Measurements from ENCODE around the gene CCL4. TPM values are rescaled to one million over a fixed set of nuclear protein-coding genes. Genes with fewer than 3 reads are reported as not detected.
"Not testable (repeated sequence)": the region's sequence is repeated elsewhere in the genome, so short reads cannot be mapped to it uniquely, and the experiment has no call there.

Gene CCL4
- polyA plus RNA-seq, 1 donor: 6.9 TPM

GRCh38 chr17:36087471-36087870, 16.2 kb upstream of the CCL4 start:
- H3K27me3 ChIP-seq (ENCODE audit: control insufficient read depth, insufficient read depth, low read length); H3K9me3 ChIP-seq (ENCODE audit: control insufficient read depth, low read depth, low read length); H3K36me3 ChIP-seq (ENCODE audit: control insufficient read depth, insufficient read depth, low read length); H3K27ac ChIP-seq (ENCODE audit: low read length); DNase-seq; H3K4me3 ChIP-seq (ENCODE audit: low read length); H3K4me1 ChIP-seq (ENCODE audit: control insufficient read depth, insufficient read depth, low read length): not testable (repeated sequence)
- WGBS (ENCODE audit: insufficient coverage, low lambda C conversion rate): no CpG with 5 or more reads among the region's 3 CpGs

DNA sequence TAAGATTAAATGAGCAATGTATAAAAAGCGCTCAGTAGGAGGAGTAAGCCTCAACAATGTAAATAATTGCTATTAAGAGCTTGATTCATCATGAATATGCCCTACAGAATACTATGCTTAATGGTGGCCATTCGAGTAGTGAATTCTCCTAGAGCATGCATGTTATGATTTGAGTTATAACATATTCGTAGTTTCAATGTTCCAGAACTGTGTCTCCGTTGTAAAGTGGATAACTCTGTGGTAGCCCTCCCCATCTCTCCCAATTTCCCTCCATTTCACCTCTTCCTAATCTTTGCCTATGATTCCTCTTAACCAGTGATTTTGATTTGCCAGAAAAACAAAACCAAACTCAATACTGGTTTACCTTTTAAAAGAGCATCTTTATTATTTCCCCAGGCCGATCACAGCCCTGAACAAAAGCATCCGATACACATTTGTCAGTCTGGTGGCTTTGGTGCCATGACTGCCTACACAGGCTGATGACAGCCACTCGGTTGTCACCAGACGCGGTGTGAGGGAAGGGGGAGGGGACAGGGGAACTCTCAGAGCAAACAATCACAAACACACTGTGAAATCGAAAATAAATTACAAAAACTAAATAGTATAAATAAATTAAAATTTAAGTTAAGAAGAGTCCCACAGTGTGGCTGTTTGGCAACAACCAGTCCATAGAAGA, 15.6 kb upstream of the CCL4 start:
- no CpG with 5 or more reads among the region's 10 CpGs for WGBS (ENCODE audit: insufficient coverage, low lambda C conversion rate)
- not testable (repeated sequence) for DNase-seq; H3K36me3 ChIP-seq (ENCODE audit: control insufficient read depth, insufficient read depth, low read length); H3K27me3 ChIP-seq (ENCODE audit: control insufficient read depth, insufficient read depth, low read length); H3K4me1 ChIP-seq (ENCODE audit: control insufficient read depth, insufficient read depth, low read length); H3K9me3 ChIP-seq (ENCODE audit: control insufficient read depth, low read depth, low read length); H3K4me3 ChIP-seq (ENCODE audit: low read length); H3K27ac ChIP-seq (ENCODE audit: low read length)

DNA sequence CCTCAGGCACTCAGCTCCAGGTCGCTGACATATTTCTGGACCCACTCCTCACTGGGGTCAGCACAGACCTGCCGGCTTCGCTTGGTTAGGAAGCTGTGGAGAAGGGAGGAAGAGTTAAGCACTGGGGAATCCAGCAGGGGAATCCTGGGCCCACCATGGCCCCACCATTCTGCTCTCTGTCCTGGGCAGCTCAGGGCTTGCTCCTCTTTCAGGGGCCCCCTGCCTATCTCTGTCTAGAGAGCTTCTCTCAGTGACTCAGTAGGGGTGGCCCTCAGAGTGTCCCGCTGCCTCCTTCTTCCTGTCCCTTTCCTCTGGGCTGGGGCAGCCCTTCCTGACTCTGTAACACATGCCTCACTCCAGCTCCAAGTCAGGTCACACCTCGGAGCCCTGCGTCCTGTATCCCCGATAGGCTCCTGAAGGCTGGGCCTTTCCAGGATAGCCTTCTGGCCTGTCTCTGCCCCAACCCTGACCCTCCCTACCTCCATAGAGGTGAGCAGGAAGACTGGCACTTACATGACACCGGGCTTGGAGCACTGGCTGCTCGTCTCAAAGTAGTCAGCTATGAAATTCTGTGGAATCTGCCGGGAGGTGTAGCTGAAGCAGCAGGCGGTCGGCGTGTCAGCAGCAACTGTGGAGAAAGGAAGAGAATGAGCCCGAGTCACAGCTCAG, 14.8 kb upstream of the CCL4 start:
- H3K9me3 ChIP-seq (ENCODE audit: control insufficient read depth, low read depth, low read length): no peaks in the 10 kb centered on the region
- no peaks in the 10 kb centered on the region for H3K36me3 ChIP-seq (ENCODE audit: control insufficient read depth, insufficient read depth, low read length)
- no peak overlapping the region for H3K4me3 ChIP-seq (ENCODE audit: low read length)
- H3K27me3 ChIP-seq (ENCODE audit: control insufficient read depth, insufficient read depth, low read length): no peaks in the 10 kb centered on the region
- WGBS (ENCODE audit: insufficient coverage, low lambda C conversion rate): no CpG with 5 or more reads among the region's 14 CpGs
- H3K27ac ChIP-seq (ENCODE audit: low read length): no peak overlapping the region
- no peak for DNase-seq
- H3K4me1 ChIP-seq (ENCODE audit: control insufficient read depth, insufficient read depth, low read length): peaks cover 2% of the 10 kb centered on the region

GRCh38 chr17:36089339-36089865, 14.2 kb upstream of the CCL4 start:
- WGBS (ENCODE audit: insufficient coverage, low lambda C conversion rate): 80% methylated on average over 2 of the region's 4 CpGs

DNA sequence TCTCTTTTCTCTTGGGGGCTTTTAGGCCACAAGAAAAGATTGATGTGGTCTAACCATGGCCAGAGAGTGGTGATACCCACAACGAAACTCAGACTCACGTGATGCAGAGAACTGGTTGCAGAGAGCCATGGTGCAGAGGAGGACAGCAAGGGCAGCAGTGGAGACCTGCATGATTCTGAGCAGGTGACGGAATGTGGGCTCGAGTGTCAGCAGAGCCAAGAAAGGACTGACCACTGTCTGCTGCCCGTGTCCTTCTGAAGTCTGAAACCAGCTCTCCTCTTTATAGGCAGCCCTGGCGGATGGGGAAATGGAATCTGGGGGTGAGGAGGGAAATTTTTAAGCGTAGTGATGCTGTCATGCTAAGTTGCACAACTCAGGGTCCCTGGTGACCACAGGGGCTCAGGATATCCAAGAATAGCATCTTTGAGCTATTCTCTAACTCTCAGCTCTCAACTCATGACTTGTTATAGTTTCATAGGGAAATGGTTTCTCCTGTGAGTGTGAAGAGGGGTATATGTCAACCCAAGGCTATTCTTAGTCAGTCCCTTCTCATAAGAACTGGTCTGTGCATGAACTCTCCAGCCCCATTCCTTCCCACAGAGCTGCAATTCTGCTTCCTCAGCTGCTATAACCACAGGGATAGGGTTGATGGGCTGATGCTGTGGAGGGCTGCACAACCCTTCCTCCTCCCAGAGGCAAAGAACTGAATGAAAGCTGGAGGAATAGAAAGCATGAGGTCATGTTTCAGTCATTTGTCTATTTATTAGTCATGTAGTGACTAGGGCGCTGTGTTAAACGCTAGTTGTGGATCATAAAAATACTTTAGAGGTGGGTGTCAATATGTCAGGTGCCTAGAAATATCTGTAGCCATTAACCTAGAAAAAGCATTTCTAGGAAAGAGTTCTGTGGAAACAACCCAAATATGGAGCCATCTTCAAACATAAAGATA, 13.5 kb upstream of the CCL4 start, which contains the start of gene CCL3:
Gene CCL3, minus strand, starts transcription at position 256 of the 949 bp plus-strand sequence. Its CDS starts 85 bp downstream, at position 171.
- Histone ChIP-seq H3K4me3 (ENCODE audit: low read length) (no peak within 1 kb of the TSS), H3K9me3 (ENCODE audit: control insufficient read depth, low read depth, low read length) (no peaks in the 10 kb centered on the region), H3K4me1 (ENCODE audit: control insufficient read depth, insufficient read depth, low read length) (peaks cover 2% of the 10 kb centered on the region), H3K27ac (ENCODE audit: low read length) (no peak within 1 kb of the TSS), H3K27me3 (ENCODE audit: control insufficient read depth, insufficient read depth, low read length) (no peaks in the 10 kb centered on the region), H3K36me3 (ENCODE audit: control insufficient read depth, insufficient read depth, low read length) (no peaks in the 10 kb centered on the region)
- peak in 1 of 2 donors; percentile 12 for DNase-seq
- 20% methylated on average over 1 of the region's 9 CpGs for WGBS (ENCODE audit: insufficient coverage, low lambda C conversion rate)

More at GRCh38 chr17:36089339-36089865, 14.2 kb upstream of the CCL4 start:
- no peak overlapping the region for H3K4me3 ChIP-seq (ENCODE audit: low read length)
- H3K36me3 ChIP-seq (ENCODE audit: control insufficient read depth, insufficient read depth, low read length): no peaks in the 10 kb centered on the region
- no peak for DNase-seq
- H3K27ac ChIP-seq (ENCODE audit: low read length): no peak overlapping the region
- H3K9me3 ChIP-seq (ENCODE audit: control insufficient read depth, low read depth, low read length): no peaks in the 10 kb centered on the region
- H3K27me3 ChIP-seq (ENCODE audit: control insufficient read depth, insufficient read depth, low read length): no peaks in the 10 kb centered on the region
- H3K4me1 ChIP-seq (ENCODE audit: control insufficient read depth, insufficient read depth, low read length): peaks cover 2% of the 10 kb centered on the region

DNA sequence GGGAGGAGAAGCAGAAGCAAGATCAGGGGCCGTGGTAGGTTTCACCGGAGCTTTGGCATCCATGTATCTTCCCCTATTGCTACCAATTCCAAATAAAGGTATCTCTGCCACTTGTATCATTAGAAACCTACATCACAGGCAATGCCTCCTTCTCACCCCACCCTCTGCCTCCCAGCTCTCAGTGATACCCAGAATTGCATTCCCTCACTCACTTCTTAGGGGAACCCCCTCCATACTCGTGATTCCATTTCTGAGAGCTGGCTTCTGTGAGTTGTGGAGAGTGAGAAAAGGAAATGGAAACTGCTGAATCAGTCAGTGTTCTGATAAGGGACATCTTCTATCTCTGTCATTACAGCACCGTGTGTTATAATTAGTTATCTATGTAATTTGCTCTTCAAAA, 11.4 kb upstream of the CCL4 start:
- no peaks in the 10 kb centered on the region for H3K27me3 ChIP-seq (ENCODE audit: control insufficient read depth, insufficient read depth, low read length)
- H3K4me1 ChIP-seq (ENCODE audit: control insufficient read depth, insufficient read depth, low read length): peaks cover 2% of the 10 kb centered on the region
- no peak overlapping the region for H3K27ac ChIP-seq (ENCODE audit: low read length)
- H3K9me3 ChIP-seq (ENCODE audit: control insufficient read depth, low read depth, low read length): no peaks in the 10 kb centered on the region
- 60% methylated on average over 1 of the region's 4 CpGs for WGBS (ENCODE audit: insufficient coverage, low lambda C conversion rate)
- no peaks in the 10 kb centered on the region for H3K36me3 ChIP-seq (ENCODE audit: control insufficient read depth, insufficient read depth, low read length)
- H3K4me3 ChIP-seq (ENCODE audit: low read length): no peak overlapping the region
- no peak for DNase-seq

- not testable (repeated sequence) for H3K36me3 ChIP-seq (ENCODE audit: control insufficient read depth, insufficient read depth, low read length)
Observed at GRCh38 chr17:36092715-36093114, 10.9 kb upstream of the CCL4 start.

DNA sequence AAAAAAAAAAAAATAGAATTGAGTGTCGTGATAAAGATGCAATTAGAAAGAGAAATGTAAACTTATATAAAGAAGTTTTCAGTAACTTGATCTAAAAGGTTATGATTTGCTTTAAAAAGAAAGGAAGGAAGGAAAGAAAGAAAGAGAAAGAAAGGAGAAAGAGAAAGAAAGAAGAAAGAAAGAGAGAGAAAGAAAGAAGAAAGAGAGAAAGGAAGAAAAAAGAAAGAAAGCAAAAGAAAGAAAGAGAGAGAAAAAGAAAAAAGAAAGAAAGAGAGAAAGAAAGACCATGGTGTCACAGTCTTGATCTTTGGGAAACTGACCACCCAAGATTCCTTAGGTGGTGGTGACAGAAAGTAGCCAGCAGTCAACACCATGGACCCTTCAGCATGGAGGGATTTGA, 9.4 kb upstream of the CCL4 start:
- no peaks in the 10 kb centered on the region for H3K36me3 ChIP-seq (ENCODE audit: control insufficient read depth, insufficient read depth, low read length)
- peaks cover 2% of the 10 kb centered on the region for H3K4me1 ChIP-seq (ENCODE audit: control insufficient read depth, insufficient read depth, low read length)
- H3K4me3 ChIP-seq (ENCODE audit: low read length): no peak overlapping the region
- H3K27me3 ChIP-seq (ENCODE audit: control insufficient read depth, insufficient read depth, low read length): no peaks in the 10 kb centered on the region
- no peak overlapping the region for H3K27ac ChIP-seq (ENCODE audit: low read length)
- WGBS (ENCODE audit: insufficient coverage, low lambda C conversion rate): 100% methylated on average over 1 of the region's 1 CpG
- DNase-seq: no peak
- no peaks in the 10 kb centered on the region for H3K9me3 ChIP-seq (ENCODE audit: control insufficient read depth, low read depth, low read length)

More at GRCh38 chr17:36092715-36093114, 10.9 kb upstream of the CCL4 start:
- not testable (repeated sequence) for DNase-seq; H3K4me1 ChIP-seq (ENCODE audit: control insufficient read depth, insufficient read depth, low read length); H3K27ac ChIP-seq (ENCODE audit: low read length); H3K27me3 ChIP-seq (ENCODE audit: control insufficient read depth, insufficient read depth, low read length); H3K9me3 ChIP-seq (ENCODE audit: control insufficient read depth, low read depth, low read length); H3K4me3 ChIP-seq (ENCODE audit: low read length)
- WGBS (ENCODE audit: insufficient coverage, low lambda C conversion rate): 83% methylated on average over 1 of the region's 6 CpGs

GRCh38 chr17:36094746-36095145, 8.9 kb upstream of the CCL4 start:
- no peaks in the 10 kb centered on the region for H3K36me3 ChIP-seq (ENCODE audit: control insufficient read depth, insufficient read depth, low read length)
- no peaks in the 10 kb centered on the region for H3K9me3 ChIP-seq (ENCODE audit: control insufficient read depth, low read depth, low read length)
- DNase-seq: no peak
- H3K27ac ChIP-seq (ENCODE audit: low read length): no peak overlapping the region
- no peaks in the 10 kb centered on the region for H3K27me3 ChIP-seq (ENCODE audit: control insufficient read depth, insufficient read depth, low read length)
- peaks cover 2% of the 10 kb centered on the region for H3K4me1 ChIP-seq (ENCODE audit: control insufficient read depth, insufficient read depth, low read length)
- WGBS (ENCODE audit: insufficient coverage, low lambda C conversion rate): no CpG with 5 or more reads among the region's 7 CpGs
- H3K4me3 ChIP-seq (ENCODE audit: low read length): no peak overlapping the region

GRCh38 chr17:36095992-36096391, 7.6 kb upstream of the CCL4 start:
- no peaks in the 10 kb centered on the region for H3K27me3 ChIP-seq (ENCODE audit: control insufficient read depth, insufficient read depth, low read length)
- WGBS (ENCODE audit: insufficient coverage, low lambda C conversion rate): no CpG with 5 or more reads among the region's 1 CpG
- H3K4me3 ChIP-seq (ENCODE audit: low read length): no peak overlapping the region
- H3K36me3 ChIP-seq (ENCODE audit: control insufficient read depth, insufficient read depth, low read length): no peaks in the 10 kb centered on the region
- H3K9me3 ChIP-seq (ENCODE audit: control insufficient read depth, low read depth, low read length): no peaks in the 10 kb centered on the region
- no peak overlapping the region for H3K27ac ChIP-seq (ENCODE audit: low read length)
- H3K4me1 ChIP-seq (ENCODE audit: control insufficient read depth, insufficient read depth, low read length): no peaks in the 10 kb centered on the region
- DNase-seq: no peak

All from large intestine (tissue), 3 donors.